WTC11 (cell line): ENCODE data around the gene CHKB.

ENCODE experiments used
- ATF2 ChIP-seq: sonication (generic); formaldehyde crosslinking; IDR thresholded peaks from 2 replicates; pipeline ENCODE4 v1.8.1; 2022; ENCODE audit warnings: low read depth, missing genetic modification reagents, borderline replicate concordance
- ZNF121 ChIP-seq: sonication (generic); formaldehyde crosslinking; IDR thresholded peaks from 2 replicates; pipeline ENCODE4 v1.8.0; 2023; ENCODE audit warnings: missing genetic modification reagents

- TF ChIP-seq ATF2 = no peak
- no peak for TF ChIP-seq ZNF121 (CRISPR knock-in tag)
These were observed 43.1 kb upstream of the CHKB start for GRCh38 chr22:50625568-50626313.
